H1 (cell line): ENCODE results near the gene ARHGAP26. TPM values are rescaled to one million over a fixed set of nuclear protein-coding genes. Genes with fewer than 3 reads are reported as not detected.

Experiments used
- CTCF ChIA-PET: fragments of 300-600 bp; sonication (Branson Sonifier 250); formaldehyde crosslinking; loops from one replicate; lab custom pipeline; 2021; ENCODE audit not compliant: partially characterized antibody; lab: Charles Lee
- POLR2A ChIA-PET: fragments of 300-600 bp; sonication (Branson Sonifier 250); formaldehyde crosslinking; loops from one replicate; lab custom pipeline; 2021; ENCODE audit warnings: inconsistent platforms; ENCODE audit not compliant: partially characterized antibody; lab: Charles Lee
- DNase-seq, 2 experiments: peaks; one replicate each; pipeline versions ENCODE4 v3.0.0 to v3.0.0-alpha.2; 2010 to 2022; ENCODE audit warnings: low spot score in 2 of 2, low read depth in 1 of 2, mixed read lengths in 1 of 2
- FAIRE-seq: peaks from 2 replicates; lab custom pipeline; 2011; peaks lifted over from hg19 to GRCh38; lab: Jason Lieb, UNC
- H2AFZ ChIP-seq: 2 replicates; pipeline ENCODE4 v1.8.1; 2012; ENCODE audit warnings: low read length, inconsistent platforms
- H2AK5ac ChIP-seq: 2 replicates; pipeline ENCODE4 v1.6.1; 2013; ENCODE audit warnings: low read depth, low read length
- H2BK120ac ChIP-seq: replicated peaks from 2 replicates; pipeline ENCODE3; 2013; ENCODE audit warnings: low read depth, low read length, inconsistent platforms
- H2BK12ac ChIP-seq: 2 replicates; pipeline ENCODE4 v1.6.1; 2013; ENCODE audit warnings: low read depth, low read length
- H2BK15ac ChIP-seq: 2 replicates; pipeline ENCODE4 v1.6.1; 2013; ENCODE audit warnings: low read length
- H2BK20ac ChIP-seq: 2 replicates; pipeline ENCODE4 v1.6.1; 2013; ENCODE audit warnings: low read length
- H2BK5ac ChIP-seq: 2 replicates; pipeline ENCODE4 v1.6.1; 2013; ENCODE audit warnings: low read depth, low read length
- H3K14ac ChIP-seq: 2 replicates; pipeline ENCODE4 v1.6.1; 2013; ENCODE audit warnings: inconsistent platforms; ENCODE audit not compliant: insufficient read length
- H3K18ac ChIP-seq: 2 replicates; pipeline ENCODE4 v1.6.1; 2013; ENCODE audit warnings: low read length; ENCODE audit errors: extremely low read depth
- H3K23ac ChIP-seq: 2 replicates; pipeline ENCODE4 v1.6.1; 2013; ENCODE audit warnings: inconsistent platforms; ENCODE audit not compliant: insufficient read length
- H3K23me2 ChIP-seq: 2 replicates; pipeline ENCODE4 v1.6.1; 2013; ENCODE audit warnings: low read depth, low read length
- H3K27ac ChIP-seq: 2 replicates; pipeline ENCODE4 v1.6.1; 2011; ENCODE audit warnings: low read depth, low read length, inconsistent platforms
- H3K27me3 ChIP-seq, 4 experiments: replicated peaks in 1 of 4; 1 replicate in 1 of 4; 2 replicates in 3 of 4; pipeline versions ENCODE4 v1.6.1 to v1.8.1; 2011 to 2013; ENCODE audit warnings: low read length in 3 of 4, mild to moderate bottlenecking in 3 of 4, inconsistent platforms in 2 of 4, mixed read lengths in 2 of 4, moderate library complexity in 1 of 4; ENCODE audit not compliant: control insufficient read depth in 3 of 4, insufficient read depth in 3 of 4; ENCODE audit errors: extremely low read depth in 1 of 4
- H3K36me3 ChIP-seq, 4 experiments: 2 replicates each; pipeline versions ENCODE4 v1.6.1 to v1.8.1; 2011 to 2013; ENCODE audit warnings: mild to moderate bottlenecking in 4 of 4, low read length in 3 of 4, moderate library complexity in 2 of 4, control low read depth in 1 of 4, inconsistent platforms in 1 of 4; ENCODE audit not compliant: insufficient read depth in 4 of 4, control insufficient read depth in 2 of 4
- H3K4ac ChIP-seq: replicated peaks from 2 replicates; pipeline ENCODE3; 2013; ENCODE audit warnings: low read length, low read depth, mixed read lengths, inconsistent platforms; ENCODE audit not compliant: insufficient read length
- H3K4me1 ChIP-seq, 4 experiments: replicated peaks in 1 of 4; 1 replicate in 1 of 4; 2 replicates in 3 of 4; pipeline versions ENCODE4 v1.6.1 to v1.8.1; 2011 to 2013; ENCODE audit warnings: low read length in 3 of 4, inconsistent platforms in 2 of 4, mixed read lengths in 1 of 4; ENCODE audit not compliant: insufficient read depth in 4 of 4, control insufficient read depth in 3 of 4
- H3K4me2 ChIP-seq, 2 experiments: 2 replicates each; pipeline versions ENCODE4 v1.6.1 to v1.8.1; 2011 to 2013; ENCODE audit warnings: low read depth in 2 of 2, low read length in 2 of 2, control low read depth in 1 of 2, inconsistent platforms in 1 of 2, mild to moderate bottlenecking in 1 of 2; ENCODE audit not compliant: insufficient read depth in 1 of 2
- H3K4me3 ChIP-seq, 4 experiments: fragments of 200-600, 300-600 bp in 1 of 4; sonication (generic), shearing (Covaris generic), sonication (Bioruptor Twin) in 1 of 4; 2 replicates each; pipeline versions ENCODE4 v1.5.1 to v1.8.1; 2011 to 2016; ENCODE audit warnings: low read length in 4 of 4, low read depth in 3 of 4, control low read depth in 2 of 4, inconsistent platforms in 2 of 4, mild to moderate bottlenecking in 2 of 4, mixed read lengths in 1 of 4, moderate library complexity in 1 of 4; ENCODE audit not compliant: insufficient read depth in 2 of 4; ENCODE audit errors: extremely low read depth in 1 of 4
- H3K56ac ChIP-seq: replicated peaks from 2 replicates; pipeline ENCODE3; 2013; ENCODE audit warnings: low read depth, mild to moderate bottlenecking, mixed read lengths, low read length, inconsistent platforms; ENCODE audit not compliant: insufficient read length
- H3K79me1 ChIP-seq: 2 replicates; pipeline ENCODE4 v1.6.1; 2013; ENCODE audit warnings: low read depth, low read length, control low read depth
- H3K79me2 ChIP-seq, 2 experiments: 2 replicates each; pipeline versions ENCODE4 v1.6.1 to v1.8.1; 2012 to 2013; ENCODE audit warnings: low read length in 2 of 2, mild to moderate bottlenecking in 2 of 2, inconsistent platforms in 1 of 2; ENCODE audit not compliant: insufficient read depth in 2 of 2, control insufficient read depth in 1 of 2
- H3K9ac ChIP-seq, 4 experiments: replicated peaks in 1 of 4; 1 replicate in 1 of 4; 2 replicates in 3 of 4; pipeline versions ENCODE4 v1.6.1 to v1.8.1; 2011 to 2013; ENCODE audit warnings: low read depth in 3 of 4, low read length in 3 of 4, control low read depth in 2 of 4, mild to moderate bottlenecking in 2 of 4, moderate library complexity in 2 of 4, inconsistent platforms in 1 of 4; ENCODE audit errors: extremely low read depth in 1 of 4
- H3K9me3 ChIP-seq, 2 experiments: 2 replicates each; pipeline versions ENCODE4 v1.6.1 to v1.8.1; 2012 to 2013; ENCODE audit warnings: mild to moderate bottlenecking in 2 of 2, moderate library complexity in 2 of 2, control low read depth in 1 of 2, inconsistent platforms in 1 of 2, low read depth in 1 of 2, low read length in 1 of 2, mixed read lengths in 1 of 2; ENCODE audit not compliant: insufficient read depth in 2 of 2
- H4K20me1 ChIP-seq, 2 experiments: replicated peaks in 1 of 2; 2 replicates each; pipeline versions ENCODE3 to v1.8.1; 2011 to 2013; ENCODE audit warnings: inconsistent platforms in 2 of 2, low read length in 2 of 2, mild to moderate bottlenecking in 1 of 2; ENCODE audit not compliant: insufficient read depth in 2 of 2, control insufficient read depth in 1 of 2
- H4K5ac ChIP-seq: 2 replicates; pipeline ENCODE4 v1.6.1; 2013; ENCODE audit warnings: low read length, low read depth, mixed read lengths, inconsistent platforms; ENCODE audit not compliant: insufficient read length
- H4K8ac ChIP-seq: 2 replicates; pipeline ENCODE4 v1.8.0; 2013; ENCODE audit warnings: mild to moderate bottlenecking, moderate library complexity, low read length, inconsistent platforms; ENCODE audit not compliant: insufficient read depth; ENCODE audit errors: extremely low read depth
- H4K91ac ChIP-seq: replicated peaks from 2 replicates; pipeline ENCODE3; 2013; ENCODE audit warnings: low read length, mixed read lengths, inconsistent platforms; ENCODE audit not compliant: insufficient read length
- BACH1 ChIP-seq: IDR thresholded peaks from 2 replicates; pipeline ENCODE4 v1.6.1; 2012; ENCODE audit warnings: low read length, improper control_type of control experiment
- CTBP2 ChIP-seq: IDR thresholded peaks from 2 replicates; pipeline ENCODE4 v1.7.0; 2011; ENCODE audit warnings: borderline replicate concordance, mild to moderate bottlenecking, moderate library complexity, mixed read lengths, low read length; ENCODE audit not compliant: insufficient read depth, insufficient read length
- EGR1 ChIP-seq: IDR thresholded peaks from 2 replicates; pipeline ENCODE4 v1.6.1; 2011; ENCODE audit warnings: low read depth, low read length, borderline replicate concordance
- KDM1A ChIP-seq: fragments of 200-600, 300-600 bp; sonication (generic); IDR thresholded peaks from 2 replicates; pipeline ENCODE4 v1.7.1; 2016; ENCODE audit warnings: mild to moderate bottlenecking, low read length, borderline replicate concordance
- POLR2AphosphoS5 ChIP-seq: IDR thresholded peaks from 2 replicates; pipeline ENCODE4 v1.6.1; 2011; ENCODE audit warnings: low read depth, low read length
- RAD21 ChIP-seq, 2 experiments: IDR thresholded peaks in 1 of 2; conservative IDR thresholded peaks in 1 of 2; 2 replicates each; pipeline ENCODE4 v1.6.1; 2011; ENCODE audit warnings: low read depth in 2 of 2, low read length in 2 of 2, improper control_type of control experiment in 1 of 2, inconsistent platforms in 1 of 2, mild to moderate bottlenecking in 1 of 2, moderate library complexity in 1 of 2
- RNF2 ChIP-seq: fragments of 200-900, 300-1000 bp; sonication (generic); IDR thresholded peaks from 2 replicates; pipeline ENCODE4 v1.7.1; 2016; ENCODE audit warnings: borderline replicate concordance, low read depth, mild to moderate bottlenecking, antibody characterized with exemption, low read length; ENCODE audit not compliant: poor library complexity, severe bottlenecking; ENCODE audit errors: missing control alignments
- SP2 ChIP-seq: IDR thresholded peaks from 2 replicates; pipeline ENCODE4 v1.6.1; 2012; ENCODE audit warnings: mild to moderate bottlenecking, low read length, inconsistent platforms
- TBP ChIP-seq: IDR thresholded peaks from 2 replicates; pipeline ENCODE4 v1.6.1; 2011; ENCODE audit warnings: low read depth, low read length, improper control_type of control experiment
- WGBS, 2 experiments: shearing (Covaris generic) in 1 of 2; methylation state at CpG; one replicate each; pipeline versions ENCODE4 v1.1.6 to v1.1.7; 2013 to 2015; ENCODE audit warnings: low lambda C conversion rate in 2 of 2, mixed read lengths in 2 of 2, inconsistent platforms in 1 of 2, low coverage in 1 of 2, missing lambda C conversion rate in 1 of 2; ENCODE audit not compliant: insufficient replicate concordance in 2 of 2, insufficient coverage in 1 of 2, insufficient read length in 1 of 2; ENCODE audit errors: extremely low coverage in 1 of 2, missing lambda C conversion rate in 1 of 2; 5-methylcytosine and 5-hydroxymethylcytosine counted together
- polyA plus RNA-seq, 7 experiments: library from polyadenylated mRNA; depleted of rRNA in 3 of 7; stranded (reverse) in 5 of 7; unstranded in 2 of 7; fragments of >200 nt in 5 of 7; fragments of 200-250 nt in 2 of 7; gene quantifications; 1 replicate in 5 of 7; 2 replicates in 1 of 7; 4 replicates in 1 of 7; pipeline versions ENCODE4 v1.2.1 to v1.2.3, GENCODE V29; 2011 to 2013; ENCODE audit warnings: missing spikeins in 2 of 7, mixed read lengths in 2 of 7
- total RNA-seq: library from RNA; stranded (reverse); fragmentation: NEBNext Ultra II Directional; extraction: Animal tissue kit (Norgen Biotek cat#: 25700); gene quantifications from 2 replicates; pipeline ENCODE4 v1.2.1, GENCODE V29; 2021
- TF ChIP-seq, protein P1 (sequence below): IDR thresholded peaks from 2 replicates; pipeline ENCODE4 v1.6.1; 2012; ENCODE audit warnings: inconsistent platforms

The ARHGAP26 gene
- total and polyA plus RNA-seq, 2 of the 8 experiments (the other 6 are each of a cell fraction or from before 2014, with no cell fraction given): 7.1 to 24.8 TPM

DNA sequence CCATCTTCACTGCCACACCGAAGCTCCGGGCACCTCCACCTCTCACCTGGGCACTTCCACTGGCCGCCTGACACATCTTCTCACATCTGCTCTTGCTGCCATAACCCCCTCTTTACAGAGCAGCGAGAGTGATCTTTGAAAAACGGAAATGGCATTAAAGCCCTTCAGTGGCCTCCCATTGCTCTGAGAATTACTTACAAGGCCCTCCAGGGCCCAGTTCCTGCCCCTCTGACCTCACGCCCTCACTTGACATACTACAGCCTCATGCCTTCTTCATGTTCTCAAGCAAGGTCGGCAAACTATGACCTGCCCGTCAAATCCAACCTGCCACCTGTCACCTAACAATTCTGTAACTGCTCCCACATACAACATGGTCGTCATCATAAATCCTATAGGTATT, 446.0 kb downstream of the ARHGAP26 start:
- no peak overlapping the region for H2BK5ac ChIP-seq
- CTCF ChIA-PET: interaction anchor here (0.5 to 4.9 kb wide), 3 partner anchors 8 to 964 kb away, joined by 3 to 33 read pairs (median 9); no protein-coding TSS in a partner anchor

More for the DNA sequence above, 446.0 kb downstream of the ARHGAP26 start:
- H2BK120ac ChIP-seq: no peak overlapping the region
- no peaks in the 10 kb centered on the region for H3K79me1 ChIP-seq
- H3K79me2 ChIP-seq: no peaks in the 10 kb centered on the region
- FAIRE-seq (no peak), DNase-seq (no peak)
- H3K4me2 ChIP-seq: no peak overlapping the region
- H4K5ac ChIP-seq: no peak overlapping the region
- no peak overlapping the region for H2BK15ac ChIP-seq
- H3K27ac ChIP-seq: no peak overlapping the region
- H2BK20ac ChIP-seq: no peak overlapping the region
- 78% methylated on average over 9 of the region's 9 CpGs; no CpG with 5 or more reads in 1 of the 2 experiments for WGBS, 2 experiments
- H3K9ac ChIP-seq: no peak overlapping the region
- no peak for TF ChIP-seq TBP
- no peak for TF ChIP-seq EGR1
- no peak for TF ChIP-seq KDM1A
- TF ChIP-seq RAD21 (IDR thresholded peaks at IDR 0.05 in 1 of 2, conservative IDR thresholded peaks at IDR 0.05 in 1 of 2; ENCODE audit: low read depth in 2 of 2, low read length in 2 of 2): no peak
- no peak for TF ChIP-seq SP2
- TF ChIP-seq, protein P1, sequence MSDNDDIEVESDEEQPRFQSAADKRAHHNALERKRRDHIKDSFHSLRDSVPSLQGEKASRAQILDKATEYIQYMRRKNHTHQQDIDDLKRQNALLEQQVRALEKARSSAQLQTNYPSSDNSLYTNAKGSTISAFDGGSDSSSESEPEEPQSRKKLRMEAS: no peak
- no peak for TF ChIP-seq BACH1
- TF ChIP-seq RNF2: no peak
- no peak for TF ChIP-seq CTBP2
- no peak for TF ChIP-seq POLR2AphosphoS5
- H4K8ac ChIP-seq: no peak overlapping the region
- no peaks in the 10 kb centered on the region; a peak in 1 of 8 replicates for H3K36me3 ChIP-seq
- H3K18ac ChIP-seq: no peak overlapping the region
- H2BK12ac ChIP-seq: no peak overlapping the region
- no peaks in the 10 kb centered on the region; the same call in 1 of the 2 replicates for H3K23me2 ChIP-seq
- no peaks in the 10 kb centered on the region for H3K9me3 ChIP-seq
- H3K4ac ChIP-seq: no peak overlapping the region
- no peaks in the 10 kb centered on the region for H3K27me3 ChIP-seq
- H4K91ac ChIP-seq: no peak overlapping the region
- POLR2A ChIA-PET: no interaction called here
- H3K23ac ChIP-seq: no peak overlapping the region
- no peak overlapping the region for H2AFZ ChIP-seq
- no peak overlapping the region for H2AK5ac ChIP-seq
- peaks cover 0 to 14% (median 5%) of the 10 kb centered on the region in 4 experiments; a peak in 3 of 7 replicates for H3K4me1 ChIP-seq
- no peak overlapping the region for H3K14ac ChIP-seq
- H4K20me1 ChIP-seq: no peaks in the 10 kb centered on the region
- H3K4me3 ChIP-seq: no peak overlapping the region
- H3K56ac ChIP-seq: no peak overlapping the region
